ENCODE data around the gene POLR1B. TPM values are rescaled to one million over a fixed set of nuclear protein-coding genes. Genes with fewer than 3 reads are reported as not detected.
"Not testable (repeated sequence)": the region's sequence is repeated elsewhere in the genome, so short reads cannot be mapped to it uniquely, and the experiment has no call there.

Gene POLR1B
- total RNA-seq, 4 donors from 2014 or later, result 6.0 to 24.1 (median 14.8) TPM

- Histone ChIP-seq H3K9me3 (no peaks in the 10 kb centered on the region), H3K4me3 (no peak overlapping the region), H3K36me3 (peaks cover 0 to 37% (median 13%) of the 10 kb centered on the region in 4 donors), H3K4me1 (peaks cover 8 to 18% (median 11%) of the 10 kb centered on the region in 4 donors), H3K27me3 (no peaks in the 10 kb centered on the region), H3K27ac (no peak overlapping the region)
- intact Hi-C loops (cut with DNase I; ENCODE audit: low total_unique reads), result no loop called here
- no peak for DNase-seq
- TF ChIP-seq POLR2AphosphoS5 (IDR thresholded peaks at IDR 0.05) (no peak), POLR2A (IDR thresholded peaks at IDR 0.05) (no peak), EP300 (IDR thresholded peaks at IDR 0.05; ENCODE audit: low read depth) (no peak)
- TF ChIP-seq, protein P1, sequence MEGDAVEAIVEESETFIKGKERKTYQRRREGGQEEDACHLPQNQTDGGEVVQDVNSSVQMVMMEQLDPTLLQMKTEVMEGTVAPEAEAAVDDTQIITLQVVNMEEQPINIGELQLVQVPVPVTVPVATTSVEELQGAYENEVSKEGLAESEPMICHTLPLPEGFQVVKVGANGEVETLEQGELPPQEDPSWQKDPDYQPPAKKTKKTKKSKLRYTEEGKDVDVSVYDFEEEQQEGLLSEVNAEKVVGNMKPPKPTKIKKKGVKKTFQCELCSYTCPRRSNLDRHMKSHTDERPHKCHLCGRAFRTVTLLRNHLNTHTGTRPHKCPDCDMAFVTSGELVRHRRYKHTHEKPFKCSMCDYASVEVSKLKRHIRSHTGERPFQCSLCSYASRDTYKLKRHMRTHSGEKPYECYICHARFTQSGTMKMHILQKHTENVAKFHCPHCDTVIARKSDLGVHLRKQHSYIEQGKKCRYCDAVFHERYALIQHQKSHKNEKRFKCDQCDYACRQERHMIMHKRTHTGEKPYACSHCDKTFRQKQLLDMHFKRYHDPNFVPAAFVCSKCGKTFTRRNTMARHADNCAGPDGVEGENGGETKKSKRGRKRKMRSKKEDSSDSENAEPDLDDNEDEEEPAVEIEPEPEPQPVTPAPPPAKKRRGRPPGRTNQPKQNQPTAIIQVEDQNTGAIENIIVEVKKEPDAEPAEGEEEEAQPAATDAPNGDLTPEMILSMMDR (IDR thresholded peaks at IDR 0.05), result no peak
- in situ Hi-C loops (cut with MboI; ENCODE audit: low pct_ligation_motif_present in 1 of 4, low pct_unique_long_range_greater_than_20kb in 1 of 4, low sequenced_read_pairs in 3 of 4), result no loop called here
- WGBS, 2 donors (ENCODE audit: low coverage in 1 of 2), result 87 to 95% methylated on average over 2 to 4 of the region's 4 CpGs
These were observed 5.1 kb downstream of the POLR1B start for GRCh38 chr2:112547333-112547732.

- intact Hi-C loops (cut with DNase I; ENCODE audit: low total_unique reads) (no loop called here), in situ Hi-C loops (cut with MboI; ENCODE audit: low pct_ligation_motif_present in 1 of 4, low pct_unique_long_range_greater_than_20kb in 1 of 4, low sequenced_read_pairs in 3 of 4) (no loop called here)
- no peak for DNase-seq
- no peak overlapping the region for H3K4me3 ChIP-seq
- H3K36me3 ChIP-seq, result peaks cover 0 to 54% (median 20%) of the 10 kb centered on the region in 4 donors
- no peak overlapping the region for H3K27ac ChIP-seq
- TF ChIP-seq POLR2AphosphoS5 (IDR thresholded peaks at IDR 0.05) (no peak), POLR2A (IDR thresholded peaks at IDR 0.05) (no peak)
- H3K27me3 ChIP-seq, result no peaks in the 10 kb centered on the region
- 99 to 100% methylated on average over 2 of the region's 2 CpGs for WGBS, 2 donors (ENCODE audit: low coverage in 1 of 2)
- H3K4me1 ChIP-seq, result peaks cover 0 to 5% (median under 1%) of the 10 kb centered on the region in 4 donors
- no peaks in the 10 kb centered on the region for H3K9me3 ChIP-seq
These were observed 6.7 kb downstream of the POLR1B start for GRCh38 chr2:112548980-112549379.

DNA sequence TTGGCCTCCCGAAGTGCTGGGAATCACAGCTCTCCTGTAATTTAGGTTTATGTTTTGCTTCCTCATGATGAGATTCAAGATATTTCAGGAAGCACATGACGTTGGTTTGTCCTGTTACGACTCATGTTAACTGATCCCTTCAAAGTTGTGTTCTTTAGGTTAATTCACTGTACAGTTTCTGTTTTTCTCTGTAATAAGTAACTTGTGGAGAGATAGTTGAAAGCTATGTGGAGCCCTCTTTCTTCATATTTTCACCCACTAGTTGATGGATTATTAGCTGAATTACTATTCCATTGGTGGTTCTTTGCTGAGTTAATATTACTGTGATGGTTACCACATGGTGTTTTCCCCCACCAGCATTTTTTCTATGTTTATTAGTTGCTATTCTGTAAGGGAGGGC is 23.8 kb downstream of the POLR1B start:
- WGBS, 2 donors (ENCODE audit: low coverage in 1 of 2), result 73 to 80% methylated on average over 1 to 3 of the region's 3 CpGs
- in situ Hi-C loops (cut with MboI; ENCODE audit: low pct_ligation_motif_present in 1 of 4, low pct_unique_long_range_greater_than_20kb in 1 of 4, low sequenced_read_pairs in 3 of 4) (no loop called here), intact Hi-C loops (cut with DNase I; ENCODE audit: low total_unique reads) (no loop called here)
- Histone ChIP-seq H3K4me1 (no peaks in the 10 kb centered on the region), H3K9me3 (no peaks in the 10 kb centered on the region), H3K36me3 (peaks cover 0 to 62% (median 29%) of the 10 kb centered on the region in 4 donors), H3K27ac (no peak overlapping the region), H3K27me3 (no peaks in the 10 kb centered on the region), H3K4me3 (no peak overlapping the region)
- no peak for DNase-seq
- TF ChIP-seq POLR2AphosphoS5 (IDR thresholded peaks at IDR 0.05) (no peak), POLR2A (IDR thresholded peaks at IDR 0.05) (no peak), EP300 (IDR thresholded peaks at IDR 0.05; ENCODE audit: low read depth) (no peak)
- TF ChIP-seq, protein P1 (IDR thresholded peaks at IDR 0.05), result no peak

DNA sequence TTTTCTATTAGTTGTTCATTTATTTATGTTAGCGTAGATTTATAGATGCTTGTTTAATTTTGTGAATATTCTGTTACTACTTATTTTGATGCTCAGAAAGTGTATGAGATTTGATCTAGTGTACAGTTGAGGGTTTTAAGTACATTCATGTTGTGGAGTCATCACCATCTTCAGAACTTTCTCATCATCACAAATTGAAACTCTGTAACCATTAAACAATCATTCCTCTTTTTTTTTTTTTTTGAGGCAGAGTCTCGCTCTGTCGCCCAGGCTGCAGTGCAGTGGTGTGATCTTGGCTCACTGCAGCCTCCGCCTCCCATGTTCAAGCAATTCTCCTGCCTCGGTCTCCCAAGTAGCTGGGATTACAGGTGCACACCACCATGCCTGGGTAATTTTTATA is 24.2 kb downstream of the POLR1B start:
- H3K9me3 ChIP-seq, result not testable (repeated sequence)

DNA sequence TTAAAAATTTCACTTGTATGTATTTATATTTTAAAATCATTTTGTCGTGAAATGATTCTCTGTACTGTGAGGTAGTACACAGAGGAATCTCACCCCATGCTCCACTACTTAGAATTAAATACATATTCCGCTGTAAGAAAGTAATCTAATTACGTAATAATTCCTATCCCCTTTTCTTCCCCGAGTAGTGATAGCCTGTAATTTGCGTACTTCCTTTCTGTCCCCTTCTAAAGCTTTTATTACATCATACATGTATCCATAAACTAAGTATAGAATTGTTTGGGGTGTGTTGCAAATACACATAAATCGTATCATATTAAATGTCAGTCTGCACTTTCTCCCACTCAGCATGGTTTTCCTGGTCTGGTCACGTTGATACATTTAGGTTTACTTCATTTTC is 29.7 kb downstream of the POLR1B start:
- intact Hi-C loops (cut with DNase I; ENCODE audit: low total_unique reads), result no loop called here
- WGBS, 2 donors (ENCODE audit: low coverage in 1 of 2), result 69 to 83% methylated on average over 5 to 7 of the region's 7 CpGs

More for the DNA sequence above, 24.2 kb downstream of the POLR1B start:
- H3K4me3 ChIP-seq; intact Hi-C loops (cut with DNase I; ENCODE audit: low total_unique reads); H3K4me1 ChIP-seq; H3K27me3 ChIP-seq; H3K27ac ChIP-seq; DNase-seq; in situ Hi-C loops (cut with MboI; ENCODE audit: low pct_ligation_motif_present in 1 of 4, low pct_unique_long_range_greater_than_20kb in 1 of 4, low sequenced_read_pairs in 3 of 4): not testable (repeated sequence)
- 89 to 92% methylated on average over 3 to 5 of the region's 5 CpGs for WGBS, 2 donors (ENCODE audit: low coverage in 1 of 2)
- H3K36me3 ChIP-seq, result peaks cover 0 to 62% (median 28%) of the 10 kb centered on the region in 4 donors

More for the DNA sequence above, 29.7 kb downstream of the POLR1B start:
- no peaks in the 10 kb centered on the region for H3K27me3 ChIP-seq
- in situ Hi-C loops (cut with MboI; ENCODE audit: low pct_ligation_motif_present in 1 of 4, low pct_unique_long_range_greater_than_20kb in 1 of 4, low sequenced_read_pairs in 3 of 4), result loop anchor here in 1 of 4 donors (10.0 kb wide), 1 partner anchor 87 kb away; the partner anchor contains the start of gene TTL
- H3K4me1 ChIP-seq, result no peaks in the 10 kb centered on the region
- no peak overlapping the region for H3K27ac ChIP-seq
- no peak for DNase-seq
- H3K4me3 ChIP-seq, result no peak overlapping the region
- peaks cover 0 to 81% (median 26%) of the 10 kb centered on the region in 4 donors for H3K36me3 ChIP-seq
- TF ChIP-seq POLR2A (IDR thresholded peaks at IDR 0.05), result no peak
- H3K9me3 ChIP-seq, result no peaks in the 10 kb centered on the region

All from transverse colon (tissue), 4 donors.